PFSK-1 (cell line): Measurements from ENCODE around the gene DNER.

Experiments used
- FOXP2 ChIP-seq: optimal IDR thresholded peaks from 2 replicates; pipeline ENCODE3; 2011; ENCODE audit warnings: borderline replicate concordance, control low read depth, inconsistent platforms; ENCODE audit not compliant: insufficient read depth; ENCODE audit errors: extremely low read length, extremely low read depth
- POLR2AphosphoS5 ChIP-seq: IDR thresholded peaks from 2 replicates; pipeline ENCODE4 v1.6.1; 2012; ENCODE audit warnings: low read depth, mild to moderate bottlenecking, control low read depth, low read length, moderate library complexity
- REST ChIP-seq, 2 experiments: IDR thresholded peaks; 2 replicates each; pipeline versions ENCODE4 v1.6.1 to v1.8.0; 2011 to 2012; ENCODE audit warnings: low read depth in 2 of 2, low read length in 2 of 2, control low read depth in 1 of 2, inconsistent platforms in 1 of 2, mild to moderate bottlenecking in 1 of 2, moderate library complexity in 1 of 2; ENCODE audit not compliant: insufficient read depth in 1 of 2
- SIN3A ChIP-seq: IDR thresholded peaks from 2 replicates; pipeline ENCODE4 v1.6.1; 2012; ENCODE audit warnings: mild to moderate bottlenecking, low read length, moderate library complexity, borderline replicate concordance; ENCODE audit not compliant: insufficient read depth
- TAF1 ChIP-seq: IDR thresholded peaks from 2 replicates; pipeline ENCODE4 v1.6.1; 2012; ENCODE audit warnings: low read length, control low read depth, borderline replicate concordance; ENCODE audit not compliant: insufficient read depth

Gene DNER

DNA sequence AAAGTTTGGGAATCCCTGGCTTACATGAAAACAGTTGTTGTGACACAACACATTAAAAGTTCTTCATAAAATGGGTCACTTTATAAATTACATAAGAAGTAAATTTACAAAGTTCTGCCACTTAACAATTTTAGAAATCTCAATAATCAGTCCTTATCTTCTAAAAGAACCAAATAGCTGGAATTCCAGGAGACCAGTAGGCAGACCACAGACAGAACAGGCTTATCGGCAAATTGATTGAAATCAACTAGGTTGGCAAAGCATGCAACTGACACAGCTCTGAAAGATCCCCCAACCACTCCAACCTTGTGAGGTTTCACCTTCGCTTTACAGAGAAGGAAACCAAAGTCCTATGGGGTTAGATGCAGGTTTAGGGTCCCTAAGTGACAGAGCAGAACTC, 103.0 kb downstream of the DNER start:
- TF ChIP-seq POLR2AphosphoS5: no peak
- no peak for TF ChIP-seq FOXP2
- no peak for TF ChIP-seq REST (IDR thresholded peaks at IDR 0.05; ENCODE audit: insufficient read depth in 1 of 2, low read depth in 2 of 2, low read length in 2 of 2)
- no peak for TF ChIP-seq SIN3A
- TF ChIP-seq TAF1: no peak

- TF ChIP-seq FOXP2 (no peak), POLR2AphosphoS5 (no peak), TAF1 (no peak), SIN3A (no peak), REST (IDR thresholded peaks at IDR 0.05; ENCODE audit: insufficient read depth in 1 of 2, low read depth in 2 of 2, low read length in 2 of 2) (no peak)
These were observed 103.5 kb downstream of the DNER start for GRCh38 chr2:229610872-229611271.

DNA sequence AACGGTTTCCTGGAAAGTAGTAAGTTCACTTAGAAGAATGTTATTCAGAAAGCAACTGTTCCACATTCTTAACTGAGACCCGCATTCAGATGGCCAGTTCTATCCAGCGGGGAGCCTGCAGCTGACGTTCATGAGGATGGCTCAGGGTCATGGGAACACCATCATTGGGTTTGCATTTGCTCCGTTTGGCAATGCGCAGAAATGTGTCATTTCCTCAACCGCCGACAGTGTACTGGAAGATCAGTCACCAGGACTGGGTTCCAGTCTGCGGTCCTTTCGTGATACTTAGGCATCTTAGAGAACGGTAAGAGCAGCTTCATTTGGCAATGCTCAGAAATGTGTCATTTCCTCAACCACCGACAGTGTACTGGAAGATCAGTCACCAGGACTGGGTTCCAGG, 104.0 kb downstream of the DNER start:
- TF ChIP-seq TAF1 (no peak), SIN3A (no peak), REST (IDR thresholded peaks at IDR 0.05; ENCODE audit: insufficient read depth in 1 of 2, low read depth in 2 of 2, low read length in 2 of 2) (no peak), POLR2AphosphoS5 (no peak), FOXP2 (no peak)

- TF ChIP-seq SIN3A: no peak
- TF ChIP-seq TAF1: no peak
- no peak for TF ChIP-seq POLR2AphosphoS5
These were observed 112.4 kb downstream of the DNER start for GRCh38 chr2:229601936-229602335.

DNA sequence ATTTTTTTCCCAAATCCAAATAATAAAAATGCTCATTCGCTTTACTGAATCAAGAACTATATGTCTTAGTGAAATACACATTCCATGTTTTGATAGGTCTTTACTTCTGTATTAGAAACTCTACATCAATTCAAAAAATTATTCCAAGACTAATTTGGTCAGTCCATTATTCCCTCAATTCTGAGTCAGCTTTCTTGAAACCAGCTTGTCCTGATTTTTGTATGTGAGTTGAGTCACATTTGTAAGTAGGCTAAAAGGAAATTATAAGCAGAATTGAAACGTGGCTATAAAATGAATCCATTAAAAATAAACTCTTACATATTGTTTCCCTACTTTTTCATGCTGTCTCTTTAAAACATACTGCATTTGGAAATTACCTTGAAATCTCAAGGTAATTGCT, 113.0 kb downstream of the DNER start:
- TF ChIP-seq FOXP2: no peak
- no peak for TF ChIP-seq POLR2AphosphoS5
- TF ChIP-seq REST (IDR thresholded peaks at IDR 0.05; ENCODE audit: insufficient read depth in 1 of 2, low read depth in 2 of 2, low read length in 2 of 2): no peak
- TF ChIP-seq SIN3A: no peak
- TF ChIP-seq TAF1: no peak
